HG03103 (cell line): ENCODE results near the gene RABEP2.
"Not testable (repeated sequence)": the region's sequence is repeated elsewhere in the genome, so short reads cannot be mapped to it uniquely, and the experiment has no call there.

Source experiments
- ATAC-seq: cut with Tn5 transposase; IDR thresholded peaks from one replicate; pipeline ENCODE4 v1.9.1; 2021; ENCODE audit warnings: low read depth; ENCODE audit not compliant: unreplicated experiment

RABEP2 gene

DNA sequence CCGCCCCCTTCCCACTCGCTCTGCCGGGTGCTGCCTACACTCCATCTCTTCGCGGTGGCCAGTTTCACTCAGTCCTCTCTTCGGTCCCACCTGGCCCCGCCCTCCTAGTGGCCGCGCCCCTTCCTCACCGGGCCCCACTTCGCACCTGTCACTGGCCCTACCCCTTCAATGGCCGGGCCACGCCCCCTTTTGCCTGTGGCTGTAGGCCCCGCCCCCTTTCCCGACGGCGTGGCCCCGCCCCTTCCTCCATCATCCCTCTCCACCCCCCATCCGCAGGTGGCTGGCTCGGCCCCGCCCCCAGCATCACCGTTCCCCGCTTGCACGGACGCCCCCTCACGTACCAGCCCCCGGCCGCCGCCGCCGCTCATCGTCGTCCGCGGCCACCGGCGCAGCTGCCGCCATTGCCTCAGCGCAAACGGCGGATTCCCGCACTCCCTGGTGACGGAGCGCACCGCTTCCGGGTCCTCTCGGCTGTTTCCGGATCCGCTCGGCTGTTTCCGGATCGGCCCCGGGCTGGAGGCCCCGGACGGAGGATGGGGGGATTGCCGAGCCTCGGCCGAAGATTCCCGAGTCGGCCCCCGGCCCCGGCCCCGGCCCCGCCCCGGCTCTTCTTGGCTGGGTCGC lies at the start of gene RABEP2:
RABEP2 (minus strand) TSS at position 477 of the 624 bp plus-strand sequence; CDS start at position 402, 75 bp downstream.
- ATAC-seq: peak; percentile 42

DNA sequence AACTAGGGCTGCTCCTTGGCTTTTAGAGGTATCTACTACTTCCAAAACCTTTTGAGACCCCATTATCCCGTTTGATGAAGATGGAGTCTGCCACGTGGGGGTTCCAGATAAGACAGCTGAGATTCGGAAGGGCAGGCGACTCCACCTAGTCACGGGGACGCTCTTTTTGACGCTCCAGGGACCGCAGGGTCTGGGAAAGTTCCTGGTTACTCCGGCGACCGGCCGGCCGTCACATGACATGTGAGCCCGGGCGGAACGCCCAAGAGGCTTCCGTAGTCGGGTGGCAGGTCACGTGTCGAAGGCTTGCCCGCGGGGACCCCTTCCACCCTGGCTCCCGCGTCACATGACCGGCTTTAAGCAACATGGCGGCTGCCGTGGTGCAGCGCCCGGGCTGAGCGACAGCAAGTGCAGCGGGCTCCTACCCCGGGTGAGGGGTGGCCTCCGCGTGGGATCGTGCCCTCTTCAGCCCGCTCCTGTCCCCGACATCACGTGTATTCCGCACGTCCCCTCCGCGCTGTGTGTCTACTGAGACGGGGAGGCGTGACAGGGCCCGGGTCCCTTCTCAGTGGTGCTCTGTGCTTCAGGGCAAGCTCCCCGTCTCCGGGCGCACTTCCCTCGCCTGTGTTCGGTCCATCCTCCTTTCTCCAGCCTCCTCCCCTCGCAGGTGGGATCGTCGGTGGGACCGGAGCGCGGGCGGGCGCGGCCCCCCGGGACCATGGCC lies 49.6 kb upstream of the RABEP2 start, which contains the start of gene SPNS1:
SPNS1 (plus strand) TSS at position 342 of the 721 bp plus-strand sequence; CDS start at position 716, 374 bp downstream.
- ATAC-seq: peak; percentile 87

- no peak for ATAC-seq
Observed at GRCh38 chr16:28974007-28974436, 49.0 kb upstream of the RABEP2 start.

DNA sequence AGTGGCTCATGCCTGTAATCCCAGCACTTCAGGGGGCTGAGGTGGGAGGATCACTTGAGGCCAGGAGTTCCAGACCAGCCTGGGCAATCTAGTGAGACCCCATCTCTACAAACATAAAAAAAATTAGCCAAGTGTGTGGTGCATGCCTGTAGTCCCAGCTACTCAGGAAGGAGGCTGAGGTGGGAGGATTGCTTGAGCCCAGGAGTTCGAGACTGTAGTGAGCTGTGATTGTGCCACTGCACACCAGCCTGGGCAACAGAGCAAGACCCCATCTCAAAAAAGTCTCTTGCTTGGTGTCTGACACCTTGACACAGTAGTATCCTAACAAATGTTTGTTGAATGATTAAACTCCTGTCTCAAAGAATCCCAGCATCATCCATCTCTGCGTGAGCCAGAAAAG lies 44.7 kb upstream of the RABEP2 start:
- ATAC-seq: not testable (repeated sequence)

DNA sequence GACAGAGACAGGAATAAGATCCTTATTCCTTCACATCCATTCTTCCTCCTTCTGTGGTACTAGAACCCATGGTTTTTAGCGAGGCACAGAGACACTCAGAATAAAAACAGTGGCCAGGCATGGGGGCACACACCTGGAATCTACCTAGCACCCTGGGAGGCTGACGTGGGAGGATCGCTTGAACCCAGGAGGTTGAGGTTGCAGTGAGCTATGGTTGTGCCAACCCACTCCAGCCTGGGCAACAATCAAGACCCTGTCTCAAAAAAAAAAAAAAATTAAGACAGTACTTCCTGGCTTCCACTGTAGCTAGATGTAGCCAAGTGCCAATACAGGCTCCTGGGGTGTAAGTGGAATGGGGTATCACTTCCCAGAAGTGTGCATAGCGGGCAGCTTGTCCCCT lies 42.1 kb upstream of the RABEP2 start:
- no peak for ATAC-seq

DNA sequence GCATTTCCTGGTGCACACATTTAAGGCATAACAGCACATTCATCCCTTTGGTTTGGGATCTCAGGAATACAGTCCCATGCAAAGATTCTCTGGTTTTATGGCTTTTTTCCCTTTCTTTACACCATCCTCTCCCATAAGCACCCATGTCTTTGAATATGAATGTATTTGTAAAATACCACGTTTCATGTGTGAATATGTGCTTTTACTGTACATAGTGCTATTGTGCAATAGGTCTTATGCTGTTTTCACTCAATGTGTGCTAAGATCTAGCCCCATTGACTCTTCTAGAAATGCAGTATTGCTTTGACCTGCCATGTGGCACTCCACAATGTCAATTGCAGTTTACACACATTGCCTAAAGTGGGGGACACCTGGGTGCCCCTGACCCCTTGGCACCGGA lies 39.5 kb upstream of the RABEP2 start:
- no peak for ATAC-seq

- no peak for ATAC-seq
Observed at GRCh38 chr16:28964072-28964471, 39.0 kb upstream of the RABEP2 start.

GRCh38 chr16:28958836-28959235 lies 33.8 kb upstream of the RABEP2 start:
- ATAC-seq: no peak

GRCh38 chr16:28958216-28958615 lies 33.2 kb upstream of the RABEP2 start:
- ATAC-seq: no peak

GRCh38 chr16:28951410-28951943 lies 26.4 kb upstream of the RABEP2 start:
- no peak for ATAC-seq

DNA sequence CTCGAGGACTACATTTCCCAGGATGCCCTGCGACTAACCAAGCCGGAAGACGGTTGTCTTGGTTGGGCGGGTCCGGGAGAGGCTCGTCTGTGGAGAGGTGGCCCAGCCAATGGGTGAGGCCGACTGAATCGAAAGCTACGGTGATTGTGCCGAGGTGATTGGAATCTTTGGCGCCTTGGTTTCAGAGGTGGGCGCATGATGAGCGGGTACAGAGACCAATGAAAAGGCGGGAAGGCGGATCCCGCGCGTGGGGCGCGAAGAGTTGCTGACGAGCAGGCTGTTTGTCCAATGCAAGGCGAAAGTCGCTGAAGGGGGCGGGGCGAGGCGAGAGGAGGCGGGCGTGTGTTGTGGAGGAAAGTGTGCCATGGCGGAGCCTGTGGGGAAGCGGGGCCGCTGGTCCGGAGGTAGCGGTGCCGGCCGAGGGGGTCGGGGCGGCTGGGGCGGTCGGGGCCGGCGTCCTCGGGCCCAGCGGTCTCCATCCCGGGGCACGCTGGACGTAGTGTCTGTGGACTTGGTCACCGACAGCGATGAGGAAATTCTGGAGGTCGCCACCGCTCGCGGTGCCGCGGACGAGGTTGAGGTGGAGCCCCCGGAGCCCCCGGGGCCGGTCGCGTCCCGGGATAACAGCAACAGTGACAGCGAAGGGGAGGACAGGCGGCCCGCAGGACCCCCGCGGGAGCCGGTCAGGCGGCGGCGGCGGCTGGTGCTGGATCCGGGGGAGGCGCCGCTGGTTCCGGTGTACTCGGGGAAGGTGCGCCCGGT lies 25.8 kb upstream of the RABEP2 start, which contains the start of gene NFATC2IP:
NFATC2IP (plus strand) TSS at position 290 of the 762 bp plus-strand sequence; CDS start at position 365, 75 bp downstream.
- peak; percentile 92 for ATAC-seq

- ATAC-seq: no peak
Observed at GRCh38 chr16:28946681-28947080, 21.6 kb upstream of the RABEP2 start.

GRCh38 chr16:28943281-28943680 lies 18.2 kb upstream of the RABEP2 start:
- ATAC-seq: no peak

DNA sequence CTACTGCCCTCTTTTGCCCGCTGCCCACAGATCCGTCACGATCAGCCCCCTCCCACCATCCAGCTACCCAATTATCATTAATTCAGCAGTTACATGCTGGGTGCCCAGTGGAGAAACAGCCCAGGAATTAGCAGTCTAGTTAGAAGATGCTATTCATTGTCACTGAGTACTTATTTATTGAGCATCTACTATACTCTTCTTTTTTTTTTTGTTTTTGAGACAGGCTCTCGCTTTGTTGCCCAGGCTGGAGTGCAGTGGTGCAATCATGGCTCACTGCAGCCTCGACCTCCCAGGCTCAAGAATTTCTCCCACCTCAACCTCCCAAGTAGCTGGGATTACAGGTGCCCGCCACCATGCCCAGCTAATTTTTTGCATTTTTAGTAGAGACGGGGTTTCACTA lies 14.8 kb upstream of the RABEP2 start:
- ATAC-seq: not testable (repeated sequence)

GRCh38 chr16:28938721-28939120 lies 13.7 kb upstream of the RABEP2 start:
- no peak for ATAC-seq

DNA sequence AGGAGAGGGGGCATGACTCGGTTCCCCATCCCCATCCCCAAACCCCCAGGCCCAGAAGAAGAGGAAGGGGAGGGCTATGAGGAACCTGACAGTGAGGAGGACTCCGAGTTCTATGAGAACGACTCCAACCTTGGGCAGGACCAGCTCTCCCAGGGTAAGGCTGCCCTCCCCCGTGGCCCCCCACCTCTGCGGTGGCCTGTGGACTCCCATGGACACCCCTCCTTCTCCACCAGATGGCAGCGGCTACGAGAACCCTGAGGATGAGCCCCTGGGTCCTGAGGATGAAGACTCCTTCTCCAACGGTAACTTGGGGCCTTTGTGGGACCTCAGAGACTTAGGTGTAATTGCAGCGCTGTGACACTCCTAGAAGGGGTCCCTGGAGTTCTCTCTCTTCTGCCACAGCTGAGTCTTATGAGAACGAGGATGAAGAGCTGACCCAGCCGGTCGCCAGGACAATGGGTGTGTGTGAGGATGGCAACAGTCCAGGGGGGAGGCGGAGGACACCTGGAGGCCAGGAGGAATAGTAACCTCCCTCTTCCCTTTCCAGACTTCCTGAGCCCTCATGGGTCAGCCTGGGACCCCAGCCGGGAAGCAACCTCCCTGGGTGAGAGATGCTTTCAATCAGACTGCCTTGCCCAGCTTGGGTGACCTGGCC lies 12.3 kb upstream of the RABEP2 start:
- no peak for ATAC-seq

DNA sequence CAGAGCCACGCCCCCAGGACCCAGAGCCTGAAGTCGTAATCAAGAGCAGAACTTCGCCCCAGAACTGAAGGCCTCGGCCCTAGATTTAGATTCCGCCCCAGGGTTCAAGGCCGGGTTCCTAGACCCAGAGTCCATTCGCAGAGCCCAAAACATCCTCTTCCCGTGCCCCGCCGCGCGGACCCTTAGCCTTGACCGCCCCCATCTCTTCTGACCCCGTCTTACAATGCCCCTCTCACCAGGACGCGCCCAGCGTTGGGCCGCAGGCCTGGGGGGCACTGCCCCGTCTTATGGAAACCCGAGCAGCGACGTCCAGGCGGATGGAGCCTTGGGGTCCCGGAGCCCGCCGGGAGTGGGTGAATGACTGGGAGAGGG lies 11.7 kb upstream of the RABEP2 start:
- no peak for ATAC-seq

GRCh38 chr16:28935924-28936783 lies 11.1 kb upstream of the RABEP2 start:
- ATAC-seq: peak; percentile 71

- ATAC-seq: no peak
Observed at GRCh38 chr16:28935346-28935745, 10.3 kb upstream of the RABEP2 start.
